K562 (cell line): ENCODE measurements around the gene CRKL. TPM values are rescaled to one million over a fixed set of nuclear protein-coding genes. Genes with fewer than 3 reads are reported as not detected.

Experiments
- AFF4 ChIP-seq: sonication (generic); formaldehyde crosslinking; IDR thresholded peaks from 2 replicates; pipeline ENCODE4 v1.8.0; 2023; ENCODE audit warnings: mild to moderate bottlenecking, missing genetic modification reagents
- ATF4 ChIP-seq: fragments of 450-650 bp; formaldehyde crosslinking; IDR thresholded peaks from 2 replicates; pipeline ENCODE4 v1.4.0; 2022; ENCODE audit warnings: mild to moderate bottlenecking, moderate library complexity
- CREB5 ChIP-seq: fragments of 250-450 bp; sonication (Bioruptor Pico); IDR thresholded peaks from 2 replicates; pipeline ENCODE4 v1.5.0; 2020; ENCODE audit warnings: mild to moderate bottlenecking
- LARP7 ChIP-seq: fragments of 450-650 bp; IDR thresholded peaks from 2 replicates; pipeline ENCODE4 v1.6.1; 2016
- LEF1 ChIP-seq: fragments of 450-650 bp; IDR thresholded peaks from 2 replicates; pipeline ENCODE4 v1.6.1; 2016; ENCODE audit warnings: mild to moderate bottlenecking
- MTA1 ChIP-seq: fragments of 450-650 bp; IDR thresholded peaks from 2 replicates; pipeline ENCODE4 v1.6.1; 2017; ENCODE audit warnings: borderline replicate concordance
- NCOA1 ChIP-seq: fragments of 450-650 bp; IDR thresholded peaks from 2 replicates; pipeline ENCODE4 v1.6.1; 2016; ENCODE audit warnings: low read depth
- PKNOX1 ChIP-seq: fragments of 450-650 bp; IDR thresholded peaks from 2 replicates; pipeline ENCODE4 v1.6.1; 2016
- SMAD3 ChIP-seq: fragments of 450-650 bp; formaldehyde crosslinking; conservative IDR thresholded peaks from 2 replicates; pipeline ENCODE4 v1.4.0; 2020; ENCODE audit warnings: mild to moderate bottlenecking
- SPI1 ChIP-seq: IDR thresholded peaks from 2 replicates; pipeline ENCODE4 v1.6.1; 2011; ENCODE audit warnings: low read depth, low read length, control low read depth, borderline replicate concordance
- TRIM28 ChIP-seq: fragments of 450-650 bp; IDR thresholded peaks from 2 replicates; pipeline ENCODE4 v1.6.1; 2017
- U2AF1 ChIP-seq: fragments of 200-400 bp; formaldehyde crosslinking; optimal IDR thresholded peaks from 2 replicates; pipeline ENCODE3; 2017; ENCODE audit warnings: mild to moderate bottlenecking, low read depth, low read length, moderate library complexity
- ZBTB2 ChIP-seq: fragments of 450-650 bp; IDR thresholded peaks from 2 replicates; pipeline ENCODE4 v1.6.1; 2016; ENCODE audit warnings: antibody characterized with exemption
- ZBTB34 ChIP-seq: fragments of 250-450 bp; sonication (Bioruptor Pico); IDR thresholded peaks from 2 replicates; pipeline ENCODE4 v1.8.0; 2021; ENCODE audit warnings: mild to moderate bottlenecking, moderate library complexity
- ZNF395 ChIP-seq: fragments of 200-800 bp; sonication (Bioruptor generic); IDR thresholded peaks from 2 replicates; pipeline ENCODE4 v1.6.1; 2017; ENCODE audit warnings: missing genetic modification characterization, missing compliant biosample characterization
- ZNF695 ChIP-seq: fragments of 450-650 bp; formaldehyde crosslinking; IDR thresholded peaks from 2 replicates; pipeline ENCODE4 v1.4.0; 2020; ENCODE audit warnings: mild to moderate bottlenecking, moderate library complexity
- polyA plus RNA-seq, 8 experiments: library from polyadenylated mRNA; depleted of rRNA in 4 of 8; stranded (reverse) in 5 of 8; unstranded in 3 of 8; fragments of >200 nt; fragmentation: Nextera tagmentation in 2 of 8; fragmentation: Illumina TruSeq in 1 of 8; extraction: Ambion mirVana in 2 of 8; extraction: Trizol in 1 of 8; gene quantifications; 2 replicates each; pipeline versions ENCODE4 v1.2.1 to v1.2.3, GENCODE V29; 2011 to 2014; ENCODE audit warnings: inconsistent platforms in 1 of 8, missing spikeins in 1 of 8
- total RNA-seq, 7 experiments: library from RNA; depleted of rRNA in 6 of 7; stranded (reverse); fragments of >200 nt in 6 of 7; fragmentation: Illumina TruSeq in 2 of 7; extraction: Trizol in 2 of 7; gene quantifications; 2 replicates each; pipeline versions ENCODE4 v1.2.1 to v1.2.3, GENCODE V29; 2011 to 2021; ENCODE audit warnings: low replicate concordance in 1 of 7

CRKL gene
- total and polyA plus RNA-seq, 9 of the 15 experiments (the other 6 are each of a cell fraction or from before 2014, with no cell fraction given), result 100 to 263 (median 124) TPM

GRCh38 chr22:20885557-20886323 is 31.5 kb upstream of the CRKL start (continued):
- TF ChIP-seq ZBTB2 (peak; percentile 95), ZNF395 (peak; percentile 99), MTA1 (peak; percentile 87; the same call in 1 of the 2 replicates), ZNF695 (CRISPR knock-in tag) (no peak), CREB5 (CRISPR knock-in tag) (no peak; the same call in 1 of the 2 replicates), LARP7 (peak; percentile 92), NCOA1 (peak; percentile 81; the same call in 1 of the 2 replicates), TRIM28 (peak; percentile 96; the same call in 1 of the 2 replicates), LEF1 (peak; percentile 60; the same call in 1 of the 2 replicates), AFF4 (CRISPR knock-in tag) (0 out of 2 replicates have a peak, but pooled peaks have one; percentile 70), PKNOX1 (peak; percentile 51), ZBTB34 (CRISPR knock-in tag) (no peak), U2AF1 (no peak), ATF4 (peak; percentile 84), SMAD3 (CRISPR knock-in tag) (peak; percentile 84), SPI1 (peak; percentile 68)
